Lung (tissue), 12 donors: ENCODE measurements around the gene KRT37. TPM values are rescaled to one million over a fixed set of nuclear protein-coding genes. Genes with fewer than 3 reads are reported as not detected.

Experiments used
- ATAC-seq: fragments of 200-7000 bp; cut with Tn5 transposase; one replicate; pipeline ENCODE4 v1.9.1; 2020; ENCODE audit warnings: moderate number of reproducible peaks; ENCODE audit not compliant: insufficient read depth, low FRiP score
- DNase-seq, 3 donors: peaks; one replicate each; pipeline ENCODE4 v3.0.0-alpha.2; 2013 to 2017
- H3K27ac ChIP-seq, 2 donors: one replicate each; pipeline ENCODE4 v1.5.1; 2013; ENCODE audit warnings: mild to moderate bottlenecking in 2 of 2, moderate library complexity in 2 of 2, control low read depth in 1 of 2, inconsistent platforms in 1 of 2, low read depth in 1 of 2, low read length in 1 of 2
- H3K27me3 ChIP-seq, 3 donors: one replicate each; pipeline ENCODE4 v1.5.1; 2013; ENCODE audit warnings: low read length in 2 of 3; ENCODE audit not compliant: control insufficient read depth in 3 of 3, insufficient read depth in 3 of 3
- H3K36me3 ChIP-seq, 4 donors: one replicate each; pipeline ENCODE4 v1.5.1; 2013; ENCODE audit warnings: low read length in 4 of 4, mild to moderate bottlenecking in 1 of 4, moderate library complexity in 1 of 4; ENCODE audit not compliant: control insufficient read depth in 4 of 4, insufficient read depth in 4 of 4
- H3K4me1 ChIP-seq, 5 donors: one replicate each; pipeline ENCODE4 v1.5.1; 2013; ENCODE audit warnings: low read length in 5 of 5, mild to moderate bottlenecking in 2 of 5, moderate library complexity in 1 of 5; ENCODE audit not compliant: control insufficient read depth in 5 of 5, insufficient read depth in 5 of 5
- H3K4me3 ChIP-seq: one replicate; pipeline ENCODE4 v1.5.1; 2013; ENCODE audit warnings: mild to moderate bottlenecking, control low read depth, moderate library complexity
- H3K9ac ChIP-seq, 2 donors: one replicate each; pipeline ENCODE4 v1.5.1; 2013; ENCODE audit warnings: low read length in 2 of 2, control low read depth in 1 of 2; ENCODE audit not compliant: insufficient read depth in 1 of 2
- H3K9me3 ChIP-seq, 4 donors: one replicate each; pipeline ENCODE4 v1.5.1; 2013; ENCODE audit warnings: low read length in 3 of 4, mild to moderate bottlenecking in 1 of 4, moderate library complexity in 1 of 4; ENCODE audit not compliant: control insufficient read depth in 4 of 4, insufficient read depth in 3 of 4
- WGBS, 2 donors: extraction: QIAGEN DNeasy Blood & Tissue Kit; methylation state at CpG; one replicate each; pipeline ENCODE4 v1.1.7; 2013; 5-methylcytosine and 5-hydroxymethylcytosine counted together
- polyA plus RNA-seq, 2 donors: library from polyadenylated mRNA; stranded (reverse); fragments of 200-250 nt; gene quantifications; one replicate each; pipeline ENCODE4 v1.2.1, GENCODE V29; 2013
- total RNA-seq, 2 donors: library from RNA; depleted of rRNA in 1 of 2; stranded (reverse); fragments of >200 nt in 1 of 2; gene quantifications; one replicate each; pipeline ENCODE4 v1.2.1, GENCODE V29; 2014 to 2021
- TF ChIP-seq, protein P1 (sequence below): IDR thresholded peaks from 2 replicates; pipeline ENCODE4 v1.5.1; 2012; ENCODE audit warnings: mild to moderate bottlenecking; ENCODE audit errors: control extremely low read depth, extremely low read depth
- donor health status: control.
- donor health status: control.
- donor health status: Bipolar disorder and iron deficiency.
- donor health status: healthy.
- donor health status: DM: yes; HTN: yes; CAD: no.

Gene KRT37
- total and polyA plus RNA-seq, 4 donors = not detected

DNA sequence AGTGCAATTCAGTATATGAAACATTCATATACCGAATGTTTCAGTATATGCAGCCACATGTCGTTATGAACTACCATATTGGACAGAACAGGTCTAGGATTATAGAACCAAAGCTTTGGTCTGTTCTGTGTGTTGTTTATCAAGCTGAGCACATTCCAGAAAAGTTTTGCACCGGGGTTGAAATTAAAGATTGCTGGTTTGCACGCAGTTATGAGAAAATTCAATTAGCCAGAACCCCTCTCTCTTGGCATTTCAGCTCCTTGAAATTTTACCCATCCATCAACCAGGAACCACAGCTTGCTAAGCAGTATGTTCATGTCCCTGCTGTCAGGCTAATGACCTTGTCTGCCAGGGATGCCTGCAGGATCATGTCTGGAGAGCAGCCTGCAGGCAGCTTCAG lies 33.3 kb upstream of the KRT37 start:
- Histone ChIP-seq H3K4me3 (no peak overlapping the region), H3K27ac (no peak overlapping the region), H3K27me3 (no peaks in the 10 kb centered on the region), H3K9ac (no peak overlapping the region), H3K9me3 (no peaks in the 10 kb centered on the region), H3K4me1 (no peaks in the 10 kb centered on the region), H3K36me3 (no peaks in the 10 kb centered on the region)
- ATAC-seq (no peak), DNase-seq (no peak)
- 84 to 91% methylated on average over 4 of the region's 4 CpGs for WGBS, 2 donors
- TF ChIP-seq, protein P1, sequence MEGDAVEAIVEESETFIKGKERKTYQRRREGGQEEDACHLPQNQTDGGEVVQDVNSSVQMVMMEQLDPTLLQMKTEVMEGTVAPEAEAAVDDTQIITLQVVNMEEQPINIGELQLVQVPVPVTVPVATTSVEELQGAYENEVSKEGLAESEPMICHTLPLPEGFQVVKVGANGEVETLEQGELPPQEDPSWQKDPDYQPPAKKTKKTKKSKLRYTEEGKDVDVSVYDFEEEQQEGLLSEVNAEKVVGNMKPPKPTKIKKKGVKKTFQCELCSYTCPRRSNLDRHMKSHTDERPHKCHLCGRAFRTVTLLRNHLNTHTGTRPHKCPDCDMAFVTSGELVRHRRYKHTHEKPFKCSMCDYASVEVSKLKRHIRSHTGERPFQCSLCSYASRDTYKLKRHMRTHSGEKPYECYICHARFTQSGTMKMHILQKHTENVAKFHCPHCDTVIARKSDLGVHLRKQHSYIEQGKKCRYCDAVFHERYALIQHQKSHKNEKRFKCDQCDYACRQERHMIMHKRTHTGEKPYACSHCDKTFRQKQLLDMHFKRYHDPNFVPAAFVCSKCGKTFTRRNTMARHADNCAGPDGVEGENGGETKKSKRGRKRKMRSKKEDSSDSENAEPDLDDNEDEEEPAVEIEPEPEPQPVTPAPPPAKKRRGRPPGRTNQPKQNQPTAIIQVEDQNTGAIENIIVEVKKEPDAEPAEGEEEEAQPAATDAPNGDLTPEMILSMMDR = no peak

DNA sequence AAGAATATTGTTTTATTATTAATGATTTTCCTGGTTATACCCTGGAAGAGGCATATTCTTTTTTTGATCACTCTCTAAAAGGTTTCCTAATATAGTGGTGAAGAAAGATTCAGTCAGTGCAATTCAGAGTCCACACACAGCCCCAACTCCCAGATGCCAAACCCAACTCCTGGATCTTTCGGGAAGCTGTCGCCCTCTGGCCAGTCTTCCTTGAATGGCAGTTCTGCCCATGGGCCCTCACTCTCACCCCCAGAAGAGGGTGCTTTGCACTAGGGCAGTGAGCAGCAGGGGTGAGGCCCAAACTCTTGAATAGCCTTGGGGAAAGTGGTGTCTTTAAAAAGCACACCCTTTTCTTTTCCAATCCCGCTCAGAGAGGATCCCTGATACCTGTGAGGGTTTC lies 31.8 kb upstream of the KRT37 start:
- Histone ChIP-seq H3K4me3 (no peak overlapping the region), H3K4me1 (peaks cover 0 to 3% (median 0%) of the 10 kb centered on the region in 5 donors), H3K27ac (no peak overlapping the region), H3K27me3 (no peaks in the 10 kb centered on the region), H3K36me3 (no peaks in the 10 kb centered on the region), H3K9ac (no peak overlapping the region), H3K9me3 (no peaks in the 10 kb centered on the region)
- no peak for ATAC-seq
- TF ChIP-seq, protein P1 = no peak
- WGBS, 2 donors = 79 to 88% methylated on average over 3 of the region's 3 CpGs
- DNase-seq = no peak

DNA sequence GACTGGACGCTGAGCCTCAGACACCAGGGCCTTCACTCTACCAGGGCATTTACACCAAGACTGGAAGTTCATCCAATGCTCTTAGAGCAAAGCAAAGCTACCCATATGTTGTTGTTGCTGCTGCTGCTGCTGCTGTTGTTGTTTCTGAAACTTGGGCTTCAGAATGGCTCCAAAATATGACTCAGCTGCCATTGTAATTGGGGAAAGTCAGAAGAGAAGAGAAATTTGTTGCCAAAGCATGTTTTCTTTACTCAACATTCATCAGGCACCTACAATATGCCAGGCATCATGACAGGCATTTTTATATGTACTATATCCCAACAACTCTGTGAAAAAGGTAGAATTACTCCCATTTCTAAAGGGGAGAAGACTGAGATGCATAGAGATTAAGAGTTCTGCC lies 30.9 kb upstream of the KRT37 start:
- no peak overlapping the region for H3K4me3 ChIP-seq
- no peaks in the 10 kb centered on the region for H3K9me3 ChIP-seq
- WGBS, 2 donors = 89 to 97% methylated on average over 1 of the region's 1 CpG
- ATAC-seq (no peak), DNase-seq (no peak)
- H3K9ac ChIP-seq = no peak overlapping the region
- no peaks in the 10 kb centered on the region for H3K27me3 ChIP-seq
- H3K4me1 ChIP-seq = peaks cover 0 to 3% (median 0%) of the 10 kb centered on the region in 5 donors
- H3K27ac ChIP-seq = no peak overlapping the region
- TF ChIP-seq, protein P1 = no peak
- no peaks in the 10 kb centered on the region for H3K36me3 ChIP-seq

DNA sequence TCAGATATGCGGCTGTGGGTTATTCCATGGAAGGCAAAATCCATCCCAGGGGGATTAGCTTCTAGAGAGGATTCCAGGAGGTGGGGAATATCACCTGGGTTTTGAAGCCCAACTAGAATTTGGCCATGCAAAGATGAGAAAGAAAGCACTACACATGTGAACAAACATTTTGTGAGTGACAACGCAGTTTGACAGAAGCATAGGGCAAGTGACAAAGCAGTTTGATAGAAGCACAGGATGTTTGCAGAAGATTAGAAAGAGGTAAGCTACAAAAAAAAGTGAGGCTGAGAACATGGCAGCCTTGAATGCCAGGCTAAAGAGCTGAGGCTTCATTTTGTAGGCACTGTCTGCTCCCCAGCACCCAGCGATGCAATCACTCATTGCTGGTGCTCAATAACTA lies 28.7 kb upstream of the KRT37 start:
- H3K9ac ChIP-seq = no peak overlapping the region
- 87 to 90% methylated on average over 3 of the region's 3 CpGs for WGBS, 2 donors
- H3K4me3 ChIP-seq = no peak overlapping the region
- H3K4me1 ChIP-seq = peaks cover 0 to 3% (median 0%) of the 10 kb centered on the region in 5 donors
- no peaks in the 10 kb centered on the region for H3K9me3 ChIP-seq
- no peaks in the 10 kb centered on the region for H3K36me3 ChIP-seq
- no peaks in the 10 kb centered on the region for H3K27me3 ChIP-seq
- ATAC-seq (no peak), DNase-seq (no peak)
- TF ChIP-seq, protein P1 = no peak
- no peak overlapping the region for H3K27ac ChIP-seq
